Neural progenitor cell (in vitro differentiated cells): ENCODE results near the gene ADAMTS19. TPM values are rescaled to one million over a fixed set of nuclear protein-coding genes. Genes with fewer than 3 reads are reported as not detected.
"Not testable (repeated sequence)": the region's sequence is repeated elsewhere in the genome, so short reads cannot be mapped to it uniquely, and the experiment has no call there.

Experiments used
- DNase-seq: peaks from one replicate; pipeline ENCODE4 v3.0.0-alpha.2; 2016; ENCODE audit warnings: low spot score
- H2AFZ ChIP-seq: fragments of 200-600 bp; sonication (generic); replicated peaks from 2 replicates; pipeline ENCODE4 v1.6.1; 2016; ENCODE audit warnings: antibody characterized with exemption
- H3F3A ChIP-seq: fragments of 200-600 bp; sonication (generic); 2 replicates; pipeline ENCODE4 v1.6.1; 2016; ENCODE audit warnings: antibody characterized with exemption, low read depth
- H3K27ac ChIP-seq: fragments of 200-600 bp; sonication (generic); 2 replicates; pipeline ENCODE4 v1.5.1; 2016; ENCODE audit warnings: mild to moderate bottlenecking
- H3K27me3 ChIP-seq: fragments of 200-600 bp; sonication (generic); 2 replicates; pipeline ENCODE4 v1.6.1; 2016; ENCODE audit warnings: mild to moderate bottlenecking, moderate library complexity
- H3K36me3 ChIP-seq: fragments of 200-600 bp; sonication (generic); 2 replicates; pipeline ENCODE4 v1.5.1; 2016
- H3K4me1 ChIP-seq: fragments of 200-600 bp; sonication (generic); 2 replicates; pipeline ENCODE4 v1.6.1; 2016; ENCODE audit warnings: mixed run types
- H3K4me2 ChIP-seq: fragments of 200-600 bp; sonication (generic); 2 replicates; pipeline ENCODE4 v1.6.1; 2016
- H3K4me3 ChIP-seq: fragments of 200-600 bp; sonication (generic); 2 replicates; pipeline ENCODE4 v1.5.1; 2016
- H3K79me2 ChIP-seq: fragments of 200-600 bp; sonication (generic); 2 replicates; pipeline ENCODE4 v1.6.1; 2016; ENCODE audit warnings: low read depth
- H3K9ac ChIP-seq: fragments of 200-600 bp; sonication (generic); 2 replicates; pipeline ENCODE4 v1.6.1; 2016
- H3K9me3 ChIP-seq: fragments of 200-600 bp; sonication (generic); 2 replicates; pipeline ENCODE4 v1.5.1; 2016; ENCODE audit warnings: low read depth
- H4K20me1 ChIP-seq: fragments of 200-600 bp; sonication (generic); 2 replicates; pipeline ENCODE4 v1.6.1; 2016; ENCODE audit warnings: low read depth
- H3K27ac Mint-ChIP-seq: 3 replicates; pipeline ENCODE4 v1.8.0; 2021; ENCODE audit warnings: mixed read lengths
- H3K27me3 Mint-ChIP-seq: 2 replicates; pipeline ENCODE4 v1.8.0; 2022; ENCODE audit warnings: low read depth, mild to moderate bottlenecking, inconsistent platforms, moderate library complexity, mixed read lengths; ENCODE audit not compliant: insufficient read depth
- H3K36me3 Mint-ChIP-seq: 3 replicates; pipeline ENCODE4 v1.8.0; 2021; ENCODE audit warnings: mixed read lengths
- H3K4me1 Mint-ChIP-seq: 3 replicates; pipeline ENCODE4 v1.8.0; 2021; ENCODE audit warnings: mixed read lengths
- H3K4me3 Mint-ChIP-seq: 3 replicates; pipeline ENCODE4 v1.8.0; 2021; ENCODE audit warnings: mild to moderate bottlenecking, moderate library complexity, mixed read lengths
- H3K9me3 Mint-ChIP-seq: 3 replicates; pipeline ENCODE4 v1.8.0; 2020; ENCODE audit warnings: mixed read lengths
- EZH2 ChIP-seq: fragments of 200-600 bp; sonication (generic); IDR thresholded peaks from 2 replicates; pipeline ENCODE4 v1.6.1; 2017; ENCODE audit warnings: antibody characterized with exemption, mild to moderate bottlenecking, moderate library complexity
- EZH2phosphoT487 ChIP-seq: fragments of 200-600 bp; sonication (generic); IDR thresholded peaks from 2 replicates; pipeline ENCODE4 v1.6.1; 2017; ENCODE audit warnings: antibody characterized with exemption
- total RNA-seq: library from RNA; depleted of rRNA; stranded (reverse); fragments of >200 nt; gene quantifications from 2 replicates; pipeline ENCODE4 v1.2.3, GENCODE V29; 2015; ENCODE audit warnings: low replicate concordance
- TF ChIP-seq, protein P1 (sequence below): fragments of 200-600 bp; sonication (generic); IDR thresholded peaks from 2 replicates; pipeline ENCODE4 v1.5.1; 2017; ENCODE audit warnings: antibody characterized with exemption, mild to moderate bottlenecking

ADAMTS19 gene
- total RNA-seq, 1 donor from 2014 or later, result 23.3 TPM

DNA sequence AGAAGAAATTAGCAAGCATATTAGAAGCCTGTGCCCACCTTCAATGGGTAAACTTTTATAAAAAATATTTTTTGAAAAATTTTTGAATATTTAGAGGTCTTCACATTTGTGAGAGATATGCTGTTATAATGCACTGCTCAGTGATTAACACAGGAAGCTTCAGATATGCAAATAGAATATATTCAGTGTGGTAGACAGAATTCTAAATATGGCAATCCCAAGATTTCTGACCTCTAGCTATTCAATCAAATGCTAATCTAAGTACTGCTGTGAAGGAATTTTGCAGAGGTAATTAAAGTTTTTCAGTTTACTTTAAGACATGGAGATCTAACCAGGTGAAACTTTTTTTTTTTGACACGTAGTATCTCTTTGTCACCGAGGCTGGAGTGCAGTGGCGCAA lies 103.5 kb downstream of the ADAMTS19 start:
- Histone ChIP-seq H3K9me3 (no peaks in the 10 kb centered on the region), H3F3A (no peaks in the 10 kb centered on the region), H3K4me2 (no peak overlapping the region), H4K20me1 (no peaks in the 10 kb centered on the region), H3K27ac (no peak overlapping the region), H3K4me1 (no peaks in the 10 kb centered on the region), H2AFZ (no peak overlapping the region), H3K9ac (no peak overlapping the region), H3K27me3 (no peaks in the 10 kb centered on the region), H3K36me3 (no peaks in the 10 kb centered on the region), H3K4me3 (no peak overlapping the region), H3K79me2 (no peaks in the 10 kb centered on the region)
- H3K27me3 Mint-ChIP-seq, result peaks cover 2% of the 10 kb centered on the region
- no peaks in the 10 kb centered on the region for H3K9me3 Mint-ChIP-seq
- no peak overlapping the region for H3K27ac Mint-ChIP-seq
- H3K4me3 Mint-ChIP-seq, result no peak overlapping the region
- no peaks in the 10 kb centered on the region for H3K4me1 Mint-ChIP-seq
- H3K36me3 Mint-ChIP-seq, result no peaks in the 10 kb centered on the region
- no peak for TF ChIP-seq EZH2phosphoT487
- TF ChIP-seq, protein P1, sequence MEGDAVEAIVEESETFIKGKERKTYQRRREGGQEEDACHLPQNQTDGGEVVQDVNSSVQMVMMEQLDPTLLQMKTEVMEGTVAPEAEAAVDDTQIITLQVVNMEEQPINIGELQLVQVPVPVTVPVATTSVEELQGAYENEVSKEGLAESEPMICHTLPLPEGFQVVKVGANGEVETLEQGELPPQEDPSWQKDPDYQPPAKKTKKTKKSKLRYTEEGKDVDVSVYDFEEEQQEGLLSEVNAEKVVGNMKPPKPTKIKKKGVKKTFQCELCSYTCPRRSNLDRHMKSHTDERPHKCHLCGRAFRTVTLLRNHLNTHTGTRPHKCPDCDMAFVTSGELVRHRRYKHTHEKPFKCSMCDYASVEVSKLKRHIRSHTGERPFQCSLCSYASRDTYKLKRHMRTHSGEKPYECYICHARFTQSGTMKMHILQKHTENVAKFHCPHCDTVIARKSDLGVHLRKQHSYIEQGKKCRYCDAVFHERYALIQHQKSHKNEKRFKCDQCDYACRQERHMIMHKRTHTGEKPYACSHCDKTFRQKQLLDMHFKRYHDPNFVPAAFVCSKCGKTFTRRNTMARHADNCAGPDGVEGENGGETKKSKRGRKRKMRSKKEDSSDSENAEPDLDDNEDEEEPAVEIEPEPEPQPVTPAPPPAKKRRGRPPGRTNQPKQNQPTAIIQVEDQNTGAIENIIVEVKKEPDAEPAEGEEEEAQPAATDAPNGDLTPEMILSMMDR, result no peak
- TF ChIP-seq EZH2, result no peak
- DNase-seq, result no peak

DNA sequence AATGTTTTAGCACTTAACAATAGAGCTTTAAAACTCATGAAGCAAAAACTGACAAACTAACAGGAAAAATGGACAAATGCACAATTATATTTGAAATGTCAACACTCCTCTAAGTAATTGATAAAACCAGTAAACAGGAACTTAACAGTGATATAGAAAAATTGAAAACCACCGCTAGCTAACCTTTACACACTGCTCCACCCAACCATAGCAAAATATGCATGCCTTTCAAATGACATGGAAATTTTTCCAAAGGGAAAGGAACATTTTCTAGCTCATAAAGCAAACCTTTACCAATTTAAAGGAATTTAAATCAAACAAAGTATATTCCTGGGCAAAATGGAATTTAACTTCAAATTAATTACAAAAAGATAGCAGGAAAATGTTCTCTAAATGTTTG lies 109.2 kb downstream of the ADAMTS19 start:
- Mint-ChIP-seq H3K27me3 (peaks cover 2% of the 10 kb centered on the region), H3K27ac (no peak overlapping the region), H3K4me1 (no peaks in the 10 kb centered on the region), H3K4me3 (no peak overlapping the region), H3K36me3 (no peaks in the 10 kb centered on the region), H3K9me3 (no peaks in the 10 kb centered on the region)
- TF ChIP-seq, protein P1, result no peak
- no peak for TF ChIP-seq EZH2
- TF ChIP-seq EZH2phosphoT487, result no peak
- Histone ChIP-seq H3F3A (no peaks in the 10 kb centered on the region), H3K4me1 (no peaks in the 10 kb centered on the region), H3K79me2 (no peaks in the 10 kb centered on the region), H3K9ac (no peak overlapping the region), H2AFZ (no peak overlapping the region), H3K27ac (no peak overlapping the region), H4K20me1 (no peaks in the 10 kb centered on the region), H3K4me3 (no peak overlapping the region), H3K9me3 (no peaks in the 10 kb centered on the region), H3K27me3 (no peaks in the 10 kb centered on the region), H3K4me2 (no peak overlapping the region), H3K36me3 (no peaks in the 10 kb centered on the region)
- DNase-seq, result no peak

DNA sequence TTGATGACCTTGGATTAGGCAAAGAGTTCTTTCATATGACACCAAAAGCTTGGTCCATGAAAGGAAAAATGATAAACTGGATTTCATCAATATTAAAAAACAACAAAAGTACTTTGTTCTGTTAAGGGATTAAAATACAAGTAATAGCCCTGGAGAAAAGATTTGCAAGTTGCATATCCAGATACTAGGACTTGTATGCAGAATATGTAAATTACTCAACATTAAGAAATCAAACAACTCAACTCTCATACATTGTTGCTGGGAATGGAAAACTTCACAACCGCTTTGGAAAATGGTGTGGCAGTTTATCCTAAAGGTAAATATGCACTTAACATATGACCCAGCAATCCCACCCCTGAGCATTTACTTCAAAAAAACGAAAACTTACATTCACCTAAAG lies 112.0 kb downstream of the ADAMTS19 start:
- no peak for DNase-seq
- H3K27me3 ChIP-seq, result no peaks in the 10 kb centered on the region
- H3K79me2 ChIP-seq, result no peaks in the 10 kb centered on the region
- H3K4me3 ChIP-seq, result no peak overlapping the region
- no peak overlapping the region for H2AFZ ChIP-seq
- no peaks in the 10 kb centered on the region for H3K4me1 ChIP-seq
- Mint-ChIP-seq H3K27me3 (peaks cover 2% of the 10 kb centered on the region), H3K4me1 (peaks cover 11% of the 10 kb centered on the region), H3K36me3 (no peaks in the 10 kb centered on the region), H3K27ac (no peak overlapping the region), H3K9me3 (no peaks in the 10 kb centered on the region), H3K4me3 (no peak overlapping the region)
- H4K20me1 ChIP-seq, result no peaks in the 10 kb centered on the region
- no peak overlapping the region for H3K4me2 ChIP-seq
- no peaks in the 10 kb centered on the region for H3K9me3 ChIP-seq
- no peak overlapping the region for H3K27ac ChIP-seq
- H3F3A ChIP-seq, result no peaks in the 10 kb centered on the region
- H3K9ac ChIP-seq, result no peak overlapping the region
- H3K36me3 ChIP-seq, result no peaks in the 10 kb centered on the region
- TF ChIP-seq EZH2, result no peak
- TF ChIP-seq, protein P1, result no peak
- TF ChIP-seq EZH2phosphoT487, result no peak

- H3K4me1 ChIP-seq, H3K27me3 ChIP-seq, H3K27ac Mint-ChIP-seq, H3K4me1 Mint-ChIP-seq, H4K20me1 ChIP-seq, H3K36me3 ChIP-seq, H2AFZ ChIP-seq, H3K4me2 ChIP-seq, H3K27me3 Mint-ChIP-seq, H3K4me3 Mint-ChIP-seq, H3K79me2 ChIP-seq, H3K9ac ChIP-seq, H3K36me3 Mint-ChIP-seq, H3K27ac ChIP-seq, H3K4me3 ChIP-seq, H3F3A ChIP-seq, H3K9me3 ChIP-seq, DNase-seq: not testable (repeated sequence)
- peaks cover 17% of the 10 kb centered on the region for H3K9me3 Mint-ChIP-seq
Measured at GRCh38 chr5:129584496-129584895, 124.4 kb downstream of the ADAMTS19 start.
